ENCODE data around the gene FAM3B.

- TF ChIP-seq FOXM1 (IDR thresholded peaks at IDR 0.05; ENCODE audit: borderline replicate concordance, low read depth) (no peak), CREB1 (IDR thresholded peaks at IDR 0.05; ENCODE audit: low read depth) (no peak), REST (IDR thresholded peaks at IDR 0.05; ENCODE audit: low read depth) (no peak), EP300 (IDR thresholded peaks at IDR 0.05; ENCODE audit: borderline replicate concordance) (no peak), NFIC (IDR thresholded peaks at IDR 0.05) (no peak), YY1 (IDR thresholded peaks at IDR 0.05; ENCODE audit: low read depth) (no peak), CEBPB (IDR thresholded peaks at IDR 0.05) (no peak), TEAD4 (IDR thresholded peaks at IDR 0.05) (no peak), RAD21 (IDR thresholded peaks at IDR 0.05; ENCODE audit: low read depth) (no peak), TAF1 (IDR thresholded peaks at IDR 0.05; ENCODE audit: low read depth) (no peak), EGR1 (IDR thresholded peaks at IDR 0.05) (no peak)
- TF ChIP-seq, protein P1, sequence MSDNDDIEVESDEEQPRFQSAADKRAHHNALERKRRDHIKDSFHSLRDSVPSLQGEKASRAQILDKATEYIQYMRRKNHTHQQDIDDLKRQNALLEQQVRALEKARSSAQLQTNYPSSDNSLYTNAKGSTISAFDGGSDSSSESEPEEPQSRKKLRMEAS (IDR thresholded peaks at IDR 0.05), result no peak
Observed at GRCh38 chr21:41325138-41325912, 8.7 kb downstream of the FAM3B start.
